IMR-90 (cell line): Measurements from ENCODE around the gene DTX3L. TPM values are rescaled to one million over a fixed set of nuclear protein-coding genes. Genes with fewer than 3 reads are reported as not detected.

ENCODE experiments used
- ATAC-seq: fragments of 200-7000 bp; cut with Tn5 transposase; 2 replicates; pipeline ENCODE4 v1.9.1; 2020; ENCODE audit warnings: low read depth, mild to moderate bottlenecking, moderate library complexity
- BruUV-seq: library from RNA; stranded (reverse); fragments of 400-500 nt; replicated peaks from 2 replicates; lab custom pipeline; 2021; lab: Mats Ljungman, UMichigan
- CTCF ChIA-PET: fragments of 300-600 bp; formaldehyde crosslinking; extraction: SDS; loops from one replicate; lab custom pipeline; 2021; ENCODE audit warnings: antibody characterized with exemption; lab: Yijun Ruan, JAX
- POLR2A ChIA-PET: fragments of 300-600 bp; sonication (Branson Sonifier 250); formaldehyde crosslinking; loops from one replicate; lab custom pipeline; 2022; ENCODE audit warnings: antibody characterized with exemption; ENCODE audit not compliant: unreplicated experiment; lab: Charles Lee
- DNase-seq: peaks from one replicate; pipeline ENCODE4 v3.0.0; 2013
- H2AFZ ChIP-seq: replicated peaks from 2 replicates; pipeline ENCODE3; 2013; ENCODE audit warnings: low read length, mild to moderate bottlenecking; ENCODE audit not compliant: poor library complexity
- H2AK5ac ChIP-seq: 2 replicates; pipeline ENCODE4 v1.6.1; 2013; ENCODE audit warnings: low read depth, low read length, inconsistent platforms
- H2AK9ac ChIP-seq: replicated peaks from 2 replicates; pipeline ENCODE3; 2013; ENCODE audit warnings: mild to moderate bottlenecking, low read depth, low read length, moderate library complexity; ENCODE audit not compliant: poor library complexity
- H2BK120ac ChIP-seq: 2 replicates; pipeline ENCODE4 v1.6.1; 2013; ENCODE audit warnings: low read depth, low read length, inconsistent platforms
- H2BK15ac ChIP-seq: 3 replicates; pipeline ENCODE4 v1.6.1; 2013; ENCODE audit warnings: low read depth, low read length, inconsistent platforms
- H2BK20ac ChIP-seq: 2 replicates; pipeline ENCODE4 v1.6.1; 2013; ENCODE audit warnings: low read depth, mild to moderate bottlenecking, inconsistent platforms, low read length, moderate library complexity
- H2BK5ac ChIP-seq: 2 replicates; pipeline ENCODE4 v1.6.1; 2013; ENCODE audit warnings: mild to moderate bottlenecking, low read depth, low read length, inconsistent platforms; ENCODE audit not compliant: poor library complexity, severe bottlenecking
- H3K14ac ChIP-seq: replicated peaks from 2 replicates; pipeline ENCODE4 v1.6.1; 2013; ENCODE audit warnings: low read depth, low read length, inconsistent platforms
- H3K18ac ChIP-seq: 2 replicates; pipeline ENCODE4 v1.6.1; 2013; ENCODE audit warnings: low read depth, low read length, control low read depth
- H3K23ac ChIP-seq: 2 replicates; pipeline ENCODE4 v1.6.1; 2013; ENCODE audit warnings: low read depth, low read length, inconsistent platforms
- H3K27ac ChIP-seq: 2 replicates; pipeline ENCODE4 v1.5.1; 2013; ENCODE audit warnings: mild to moderate bottlenecking, control low read depth, low read length; ENCODE audit not compliant: insufficient read depth
- H3K27me3 ChIP-seq: 2 replicates; pipeline ENCODE4 v1.6.1; 2013; ENCODE audit warnings: low read length; ENCODE audit not compliant: control insufficient read depth, insufficient read depth
- H3K36me3 ChIP-seq: 2 replicates; pipeline ENCODE4 v1.6.1; 2013; ENCODE audit warnings: low read length, mixed read lengths; ENCODE audit not compliant: control insufficient read depth, insufficient read depth
- H3K4ac ChIP-seq: 2 replicates; pipeline ENCODE4 v1.6.1; 2013; ENCODE audit warnings: low read depth, low read length, inconsistent platforms
- H3K4me1 ChIP-seq: 2 replicates; pipeline ENCODE4 v1.6.1; 2013; ENCODE audit warnings: low read length, mixed read lengths; ENCODE audit not compliant: control insufficient read depth, insufficient read depth
- H3K4me2 ChIP-seq: 2 replicates; pipeline ENCODE4 v1.6.1; 2013; ENCODE audit warnings: low read depth, mild to moderate bottlenecking, control low read depth, low read length, moderate library complexity
- H3K4me3 ChIP-seq: 2 replicates; pipeline ENCODE4 v1.5.1; 2013; ENCODE audit warnings: low read depth, mild to moderate bottlenecking, control low read depth, low read length, moderate library complexity; ENCODE audit not compliant: insufficient read depth
- H3K56ac ChIP-seq: 2 replicates; pipeline ENCODE4 v1.6.1; 2013; ENCODE audit warnings: low read length, inconsistent platforms; ENCODE audit not compliant: insufficient read depth; ENCODE audit errors: extremely low read depth
- H3K79me1 ChIP-seq, 2 experiments: 2 replicates each; pipeline ENCODE4 v1.6.1; 2013; ENCODE audit warnings: low read length in 2 of 2, inconsistent platforms in 1 of 2, low read depth in 1 of 2
- H3K9ac ChIP-seq: 2 replicates; pipeline ENCODE4 v1.6.1; 2013; ENCODE audit warnings: low read depth, low read length, control low read depth
- H3K9me1 ChIP-seq: 2 replicates; pipeline ENCODE4 v1.6.1; 2013; ENCODE audit warnings: low read length, inconsistent platforms; ENCODE audit not compliant: insufficient read depth
- H3K9me3 ChIP-seq: 2 replicates; pipeline ENCODE4 v1.6.1; 2013; ENCODE audit warnings: low read length; ENCODE audit not compliant: control insufficient read depth, insufficient read depth
- H4K20me1 ChIP-seq: 2 replicates; pipeline ENCODE4 v1.6.1; 2013; ENCODE audit warnings: low read length, inconsistent platforms; ENCODE audit not compliant: insufficient read depth
- H4K5ac ChIP-seq: 2 replicates; pipeline ENCODE4 v1.6.1; 2013; ENCODE audit warnings: mild to moderate bottlenecking, low read depth, low read length, control low read depth
- H4K8ac ChIP-seq, 2 experiments: 2 replicates each; pipeline ENCODE4 v1.6.1; 2013; ENCODE audit warnings: low read depth in 2 of 2, low read length in 2 of 2, control low read depth in 1 of 2, inconsistent platforms in 1 of 2
- H4K91ac ChIP-seq: 2 replicates; pipeline ENCODE4 v1.6.1; 2013; ENCODE audit warnings: low read depth, low read length, inconsistent platforms; ENCODE audit not compliant: insufficient read depth
- BHLHE40 ChIP-seq: fragments of 150-350 bp; IDR thresholded peaks from 2 replicates; pipeline ENCODE4 v1.6.1; 2016; ENCODE audit warnings: mild to moderate bottlenecking, low read depth, low read length
- CEBPB ChIP-seq: IDR thresholded peaks from 2 replicates; pipeline ENCODE4 v1.6.1; 2012; ENCODE audit warnings: low read depth, low read length, improper control_type of control experiment
- CHD1 ChIP-seq: IDR thresholded peaks from 2 replicates; pipeline ENCODE4 v1.6.1; 2012; ENCODE audit warnings: low read depth, low read length, improper control_type of control experiment
- ELK1 ChIP-seq: fragments of 150-350 bp; IDR thresholded peaks from 2 replicates; pipeline ENCODE4 v1.6.1; 2016; ENCODE audit warnings: low read depth, mild to moderate bottlenecking, low read length, moderate library complexity, borderline replicate concordance
- FOS ChIP-seq: fragments of 150-350 bp; IDR thresholded peaks from 2 replicates; pipeline ENCODE4 v1.6.1; 2016; ENCODE audit warnings: low read depth, low read length
- MAFK ChIP-seq: IDR thresholded peaks from 2 replicates; pipeline ENCODE4 v1.6.1; 2012; ENCODE audit warnings: low read depth, low read length, improper control_type of control experiment
- NFE2L2 ChIP-seq: fragments of 150-350 bp; IDR thresholded peaks from 2 replicates; pipeline ENCODE4 v1.6.1; 2016; ENCODE audit warnings: low read depth, mild to moderate bottlenecking, low read length
- RAD21 ChIP-seq: IDR thresholded peaks from 2 replicates; pipeline ENCODE4 v1.6.1; 2012; ENCODE audit warnings: low read length, improper control_type of control experiment
- RCOR1 ChIP-seq: IDR thresholded peaks from 2 replicates; pipeline ENCODE4 v1.6.1; 2012; ENCODE audit warnings: mild to moderate bottlenecking, low read length, improper control_type of control experiment; ENCODE audit not compliant: insufficient replicate concordance
- RFX5 ChIP-seq: IDR thresholded peaks from 2 replicates; pipeline ENCODE4 v1.8.0; 2012; ENCODE audit warnings: low read depth, mild to moderate bottlenecking, low read length, moderate library complexity
- SMC3 ChIP-seq: fragments of 150-350 bp; IDR thresholded peaks from 2 replicates; pipeline ENCODE4 v1.6.1; 2016; ENCODE audit warnings: low read depth, mild to moderate bottlenecking, antibody characterized with exemption, low read length, moderate library complexity
- USF2 ChIP-seq: fragments of 150-350 bp; IDR thresholded peaks from 2 replicates; pipeline ENCODE4 v1.6.1; 2017; ENCODE audit warnings: mild to moderate bottlenecking, antibody characterized with exemption, low read length, low read depth
- WGBS, 2 experiments: methylation state at CpG; one replicate each; pipeline versions ENCODE4 v1.1.5 to v1.1.7; 2013; ENCODE audit warnings: missing lambda C conversion rate in 2 of 2; ENCODE audit not compliant: insufficient read length in 1 of 2; ENCODE audit errors: extremely low coverage in 2 of 2; 5-methylcytosine and 5-hydroxymethylcytosine counted together
- dilution Hi-C: fragments of 300-500 bp; cut with HindIII; formaldehyde crosslinking; loops from one replicate; pipeline ENCODE4 v1.14.3; 2018; ENCODE audit warnings: low sequenced_read_pairs; ENCODE audit not compliant: unreplicated experiment
- in situ Hi-C: fragments of 300-500 bp; cut with MboI; formaldehyde crosslinking; loops from 3 replicates; pipeline ENCODE4 v1.14.3; 2019; ENCODE audit warnings: low sequenced_read_pairs, inconsistent platforms, mixed read lengths
- intact Hi-C: fragments of 100-400 bp; cut with micrococcal nuclease; formaldehyde crosslinking; loops from 2 replicates; pipeline ENCODE4 v1.10.0; 2022
- polyA plus RNA-seq, 3 experiments: library from polyadenylated mRNA; depleted of rRNA; stranded (reverse); fragments of >200 nt; gene quantifications; 2 replicates each; pipeline ENCODE4 v1.2.3, GENCODE V29; 2012; ENCODE audit warnings: low replicate concordance in 1 of 3
- total RNA-seq: library from RNA; depleted of rRNA; stranded (reverse); fragments of >200 nt; gene quantifications from 2 replicates; pipeline ENCODE4 v1.2.3, GENCODE V29; 2012
- TF ChIP-seq, protein P1 (sequence below): conservative IDR thresholded peaks from 2 replicates; pipeline ENCODE4 v1.5.1; 2012; ENCODE audit warnings: mild to moderate bottlenecking, low read depth, low read length, improper control_type of control experiment

Gene DTX3L
- total and polyA plus RNA-seq, 2 of the 4 experiments (the other 2 are of a cell fraction) = 4.1 to 7.9 TPM

DNA sequence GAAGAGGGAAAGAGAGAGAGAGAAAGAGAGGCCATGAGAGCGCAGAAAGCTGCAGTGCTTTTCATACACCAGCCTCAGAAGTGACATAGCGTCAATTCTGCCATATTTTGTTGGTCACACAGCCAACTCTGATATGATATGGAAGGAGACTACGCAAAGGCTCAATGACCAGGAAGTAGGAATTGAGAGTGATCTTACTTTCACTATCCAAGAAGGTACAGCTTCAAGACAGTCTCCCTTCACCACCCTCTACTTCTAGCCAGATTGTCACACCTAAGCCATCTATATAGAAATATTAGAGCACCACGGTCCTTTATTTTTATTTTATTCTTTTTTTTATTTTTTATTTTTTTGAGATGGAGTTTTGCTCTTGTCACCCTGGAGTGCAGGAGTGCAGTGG lies 34.4 kb downstream of the DTX3L start:
- DNase-seq (no peak), ATAC-seq (no peak)
- intact Hi-C loops (no loop called here), in situ Hi-C loops (no loop called here), dilution Hi-C loops (no loop called here)
- H3K9me3 ChIP-seq = 0 out of 2 replicates have a peak, but pooled peaks cover 3% of the 10 kb centered on the region
- POLR2A ChIA-PET = no interaction called here
- no CpG with 5 or more reads among the region's 4 CpGs for WGBS, 2 experiments
- no peak overlapping the region for H3K4ac ChIP-seq
- no peak overlapping the region for H2BK120ac ChIP-seq
- TF ChIP-seq CHD1 (no peak), CEBPB (no peak), NFE2L2 (no peak), RAD21 (no peak), ELK1 (no peak), USF2 (no peak), MAFK (no peak), SMC3 (no peak), RFX5 (no peak), FOS (no peak), BHLHE40 (no peak), RCOR1 (no peak)
- TF ChIP-seq, protein P1, sequence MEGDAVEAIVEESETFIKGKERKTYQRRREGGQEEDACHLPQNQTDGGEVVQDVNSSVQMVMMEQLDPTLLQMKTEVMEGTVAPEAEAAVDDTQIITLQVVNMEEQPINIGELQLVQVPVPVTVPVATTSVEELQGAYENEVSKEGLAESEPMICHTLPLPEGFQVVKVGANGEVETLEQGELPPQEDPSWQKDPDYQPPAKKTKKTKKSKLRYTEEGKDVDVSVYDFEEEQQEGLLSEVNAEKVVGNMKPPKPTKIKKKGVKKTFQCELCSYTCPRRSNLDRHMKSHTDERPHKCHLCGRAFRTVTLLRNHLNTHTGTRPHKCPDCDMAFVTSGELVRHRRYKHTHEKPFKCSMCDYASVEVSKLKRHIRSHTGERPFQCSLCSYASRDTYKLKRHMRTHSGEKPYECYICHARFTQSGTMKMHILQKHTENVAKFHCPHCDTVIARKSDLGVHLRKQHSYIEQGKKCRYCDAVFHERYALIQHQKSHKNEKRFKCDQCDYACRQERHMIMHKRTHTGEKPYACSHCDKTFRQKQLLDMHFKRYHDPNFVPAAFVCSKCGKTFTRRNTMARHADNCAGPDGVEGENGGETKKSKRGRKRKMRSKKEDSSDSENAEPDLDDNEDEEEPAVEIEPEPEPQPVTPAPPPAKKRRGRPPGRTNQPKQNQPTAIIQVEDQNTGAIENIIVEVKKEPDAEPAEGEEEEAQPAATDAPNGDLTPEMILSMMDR = no peak
- no peak overlapping the region for H4K5ac ChIP-seq
- H3K79me1 ChIP-seq = no peaks in the 10 kb centered on the region
- no TSS peak for BruUV-seq
- H4K91ac ChIP-seq = no peak overlapping the region
- H3K18ac ChIP-seq = no peak overlapping the region
- H2BK5ac ChIP-seq = no peak overlapping the region
- no peak overlapping the region for H3K23ac ChIP-seq
- no peak overlapping the region for H2AK9ac ChIP-seq
- no peaks in the 10 kb centered on the region for H3K9me1 ChIP-seq
- H3K4me2 ChIP-seq = no peak overlapping the region; the same call in 1 of the 2 replicates
- H4K8ac ChIP-seq = no peak overlapping the region
- H3K4me1 ChIP-seq = no peaks in the 10 kb centered on the region
- no peak overlapping the region for H2BK15ac ChIP-seq
- no peaks in the 10 kb centered on the region for H3K36me3 ChIP-seq
- no peak overlapping the region for H3K27ac ChIP-seq
- H4K20me1 ChIP-seq = no peaks in the 10 kb centered on the region
- no peak overlapping the region for H2AFZ ChIP-seq
- no peak overlapping the region for H3K4me3 ChIP-seq
- peaks cover 13% of the 10 kb centered on the region for H3K27me3 ChIP-seq
- H2AK5ac ChIP-seq = no peak overlapping the region
- H3K14ac ChIP-seq = no peak overlapping the region
- H3K56ac ChIP-seq = no peak overlapping the region
- H2BK20ac ChIP-seq = no peak overlapping the region
- CTCF ChIA-PET = no interaction called here
- no peak overlapping the region for H3K9ac ChIP-seq
